PC-9 (cell line): Measurements from ENCODE around the gene NDP. TPM values are rescaled to one million over a fixed set of nuclear protein-coding genes. Genes with fewer than 3 reads are reported as not detected.

Source experiments
- BruUV-seq: library from RNA; stranded (reverse); fragments of 400-500 nt; replicated peaks from 2 replicates; lab custom pipeline; 2021; lab: Mats Ljungman, UMichigan
- CTCF ChIA-PET: fragments of 300-600 bp; sonication (Branson Sonifier 250); formaldehyde crosslinking; loops from one replicate; lab custom pipeline; 2022; ENCODE audit warnings: antibody characterized with exemption; lab: Charles Lee
- POLR2A ChIA-PET: fragments of 300-600 bp; sonication (Branson Sonifier 250); formaldehyde crosslinking; loops from one replicate; lab custom pipeline; 2022; ENCODE audit warnings: antibody characterized with exemption; ENCODE audit not compliant: unreplicated experiment; lab: Charles Lee
- DNase-seq, 2 experiments: peaks; one replicate each; pipeline versions ENCODE4 v3.0.0 to v3.0.0-alpha.2; 2015 to 2022; ENCODE audit warnings: mixed read lengths in 1 of 2
- H2AFZ ChIP-seq: fragments of 200-600 bp; sonication (generic); 2 replicates; pipeline ENCODE4 v1.8.1; 2017; ENCODE audit warnings: antibody characterized with exemption
- H3F3A ChIP-seq: fragments of 200-600 bp; sonication (generic); 2 replicates; pipeline ENCODE4 v1.8.1; 2017; ENCODE audit warnings: antibody characterized with exemption, mild to moderate bottlenecking, low read depth; ENCODE audit not compliant: insufficient read depth
- H3K27ac ChIP-seq: fragments of 200-600 bp; sonication (generic); 2 replicates; pipeline ENCODE4 v1.6.1; 2016; ENCODE audit warnings: mixed run types
- H3K27me3 ChIP-seq: fragments of 200-600 bp; sonication (generic); 2 replicates; pipeline ENCODE4 v1.6.1; 2016; ENCODE audit warnings: low read depth, mixed run types; ENCODE audit not compliant: insufficient read depth
- H3K36me3 ChIP-seq: fragments of 200-600 bp; sonication (generic); 2 replicates; pipeline ENCODE4 v1.6.1; 2016; ENCODE audit warnings: low read depth, mixed run types
- H3K4me1 ChIP-seq: fragments of 200-600 bp; sonication (generic); replicated peaks from 2 replicates; pipeline ENCODE4 v1.6.1; 2016; ENCODE audit warnings: mixed run types; ENCODE audit not compliant: insufficient read depth
- H3K4me2 ChIP-seq: fragments of 200-600 bp; sonication (generic); 2 replicates; pipeline ENCODE4 v1.6.1; 2017; ENCODE audit warnings: mixed run types
- H3K4me3 ChIP-seq: fragments of 200-600 bp; sonication (generic); 2 replicates; pipeline ENCODE4 v1.6.1; 2016; ENCODE audit warnings: mixed run types
- H3K79me2 ChIP-seq: fragments of 200-600 bp; sonication (generic); 2 replicates; pipeline ENCODE4 v1.6.1; 2017; ENCODE audit warnings: low read depth, mixed run types
- H3K9me2 ChIP-seq: fragments of 200-600 bp; sonication (generic); 2 replicates; pipeline ENCODE4 v1.8.1; 2017; ENCODE audit warnings: mild to moderate bottlenecking; ENCODE audit not compliant: insufficient read depth
- H3K9me3 ChIP-seq: fragments of 200-600 bp; sonication (generic); 2 replicates; pipeline ENCODE4 v1.8.1; 2016; ENCODE audit warnings: low read depth; ENCODE audit not compliant: insufficient read depth
- H4K20me1 ChIP-seq: fragments of 200-600 bp; sonication (generic); 2 replicates; pipeline ENCODE4 v1.8.1; 2017; ENCODE audit not compliant: insufficient read depth
- EZH2 ChIP-seq: fragments of 200-600 bp; sonication (generic); IDR thresholded peaks from 2 replicates; pipeline ENCODE4 v1.8.0; 2017; ENCODE audit warnings: antibody characterized with exemption, low read depth
- intact Hi-C: fragments of 100-400 bp; cut with micrococcal nuclease; formaldehyde crosslinking; loops from one replicate; pipeline ENCODE4 v1.10.0; 2022; ENCODE audit not compliant: unreplicated experiment
- total RNA-seq: library from RNA; stranded (reverse); gene quantifications from 2 replicates; pipeline ENCODE4 v1.2.3, GENCODE V29; 2021
- TF ChIP-seq, protein P1 (sequence below): fragments of 200-600 bp; sonication (generic); conservative IDR thresholded peaks from 2 replicates; pipeline ENCODE4 v1.6.1; 2017; ENCODE audit warnings: mixed run types, antibody characterized with exemption, mild to moderate bottlenecking, moderate library complexity

Gene NDP
- total RNA-seq, 1 experiment from 2014 or later, result not detected

DNA sequence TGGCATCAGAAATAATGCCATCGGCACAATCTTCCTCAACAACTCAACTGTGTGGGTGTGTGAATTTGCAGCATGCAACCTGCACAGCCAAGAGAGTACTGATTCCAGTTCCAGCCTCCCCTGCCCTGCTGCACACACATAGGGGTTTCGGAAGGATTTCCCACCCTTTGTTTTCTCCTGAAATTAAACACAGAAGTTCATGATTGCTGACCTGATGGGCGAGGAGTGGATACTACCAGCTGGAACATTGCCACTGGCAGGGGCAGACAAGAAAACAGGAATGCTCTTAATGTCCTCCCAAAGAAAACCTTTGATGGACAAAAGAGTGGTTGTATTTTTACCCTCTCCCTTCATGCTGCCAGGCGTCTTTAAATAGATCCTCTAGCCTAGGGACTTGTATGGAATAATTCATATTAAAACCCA lies 4.8 kb downstream of the NDP start:
- no peaks in the 10 kb centered on the region for H3K9me3 ChIP-seq
- no peak for DNase-seq
- no peaks in the 10 kb centered on the region for H3F3A ChIP-seq
- H4K20me1 ChIP-seq, result no peaks in the 10 kb centered on the region
- no peaks in the 10 kb centered on the region for H3K9me2 ChIP-seq
- CTCF ChIA-PET, result no interaction called here
- H3K4me3 ChIP-seq, result no peak overlapping the region
- no peaks in the 10 kb centered on the region for H3K36me3 ChIP-seq
- H3K27ac ChIP-seq, result no peak overlapping the region
- no peak overlapping the region for H3K4me2 ChIP-seq
- no peaks in the 10 kb centered on the region for H3K4me1 ChIP-seq
- no peaks in the 10 kb centered on the region for H3K27me3 ChIP-seq
- BruUV-seq, result no TSS peak
- intact Hi-C loops, result no loop called here
- H3K79me2 ChIP-seq, result no peaks in the 10 kb centered on the region
- POLR2A ChIA-PET, result no interaction called here
- TF ChIP-seq EZH2, result no peak
- TF ChIP-seq, protein P1, sequence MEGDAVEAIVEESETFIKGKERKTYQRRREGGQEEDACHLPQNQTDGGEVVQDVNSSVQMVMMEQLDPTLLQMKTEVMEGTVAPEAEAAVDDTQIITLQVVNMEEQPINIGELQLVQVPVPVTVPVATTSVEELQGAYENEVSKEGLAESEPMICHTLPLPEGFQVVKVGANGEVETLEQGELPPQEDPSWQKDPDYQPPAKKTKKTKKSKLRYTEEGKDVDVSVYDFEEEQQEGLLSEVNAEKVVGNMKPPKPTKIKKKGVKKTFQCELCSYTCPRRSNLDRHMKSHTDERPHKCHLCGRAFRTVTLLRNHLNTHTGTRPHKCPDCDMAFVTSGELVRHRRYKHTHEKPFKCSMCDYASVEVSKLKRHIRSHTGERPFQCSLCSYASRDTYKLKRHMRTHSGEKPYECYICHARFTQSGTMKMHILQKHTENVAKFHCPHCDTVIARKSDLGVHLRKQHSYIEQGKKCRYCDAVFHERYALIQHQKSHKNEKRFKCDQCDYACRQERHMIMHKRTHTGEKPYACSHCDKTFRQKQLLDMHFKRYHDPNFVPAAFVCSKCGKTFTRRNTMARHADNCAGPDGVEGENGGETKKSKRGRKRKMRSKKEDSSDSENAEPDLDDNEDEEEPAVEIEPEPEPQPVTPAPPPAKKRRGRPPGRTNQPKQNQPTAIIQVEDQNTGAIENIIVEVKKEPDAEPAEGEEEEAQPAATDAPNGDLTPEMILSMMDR, result no peak
- no peak overlapping the region for H2AFZ ChIP-seq

GRCh38 chrX:43964936-43965335 lies 8.3 kb downstream of the NDP start:
- POLR2A ChIA-PET, result no interaction called here
- no peaks in the 10 kb centered on the region for H3K27me3 ChIP-seq
- no peaks in the 10 kb centered on the region for H3K9me3 ChIP-seq
- no peak overlapping the region for H3K4me2 ChIP-seq
- H3K27ac ChIP-seq, result no peak overlapping the region
- CTCF ChIA-PET, result no interaction called here
- H2AFZ ChIP-seq, result no peak overlapping the region
- intact Hi-C loops, result no loop called here
- no peaks in the 10 kb centered on the region for H3K9me2 ChIP-seq
- no TSS peak for BruUV-seq
- no peaks in the 10 kb centered on the region for H3K36me3 ChIP-seq
- H3F3A ChIP-seq, result no peaks in the 10 kb centered on the region
- no peaks in the 10 kb centered on the region for H3K4me1 ChIP-seq
- H3K4me3 ChIP-seq, result no peak overlapping the region
- DNase-seq, result no peak
- TF ChIP-seq, protein P1, result no peak
- TF ChIP-seq EZH2, result no peak
- no peaks in the 10 kb centered on the region for H4K20me1 ChIP-seq
- no peaks in the 10 kb centered on the region for H3K79me2 ChIP-seq

GRCh38 chrX:43963726-43964125 lies 9.5 kb downstream of the NDP start:
- ChIA-PET POLR2A (no interaction called here), CTCF (no interaction called here)
- H3K9me3 ChIP-seq, result no peaks in the 10 kb centered on the region
- no peak overlapping the region for H2AFZ ChIP-seq
- no peaks in the 10 kb centered on the region for H3K9me2 ChIP-seq
- DNase-seq, result no peak
- no peaks in the 10 kb centered on the region for H3K79me2 ChIP-seq
- no peaks in the 10 kb centered on the region for H3K4me1 ChIP-seq
- no peak overlapping the region for H3K27ac ChIP-seq
- intact Hi-C loops, result no loop called here
- H3K36me3 ChIP-seq, result no peaks in the 10 kb centered on the region
- H3K27me3 ChIP-seq, result no peaks in the 10 kb centered on the region
- TF ChIP-seq, protein P1, result no peak
- no peak for TF ChIP-seq EZH2
- no peaks in the 10 kb centered on the region for H4K20me1 ChIP-seq
- no peaks in the 10 kb centered on the region for H3F3A ChIP-seq
- BruUV-seq, result no TSS peak
- H3K4me3 ChIP-seq, result no peak overlapping the region
- no peak overlapping the region for H3K4me2 ChIP-seq
